ACC112 (cell line): ENCODE data around the gene ELOVL7.
"Not testable (repeated sequence)": the region's sequence is repeated elsewhere in the genome, so short reads cannot be mapped to it uniquely, and the experiment has no call there.

Source experiments
- H2AFZ ChIP-seq: fragments of 200-600 bp; sonication (generic); one replicate; pipeline ENCODE4 v1.6.0; 2017; ENCODE audit warnings: antibody characterized with exemption, low read length; ENCODE audit not compliant: unreplicated experiment
- H3K27ac ChIP-seq: fragments of 200-600 bp; sonication (generic); 2 replicates; pipeline ENCODE4 v1.5.1; 2014; ENCODE audit warnings: low read depth, mild to moderate bottlenecking, antibody characterized with exemption, low read length, moderate library complexity
- H3K27me3 ChIP-seq: fragments of 200-600 bp; sonication (generic); 2 replicates; pipeline ENCODE4 v1.6.1; 2014; ENCODE audit warnings: mild to moderate bottlenecking, antibody characterized with exemption, low read length, moderate library complexity, mixed read lengths; ENCODE audit not compliant: insufficient read depth
- H3K36me3 ChIP-seq: fragments of 200-600 bp; sonication (generic); 2 replicates; pipeline ENCODE4 v1.6.1; 2016; ENCODE audit warnings: mild to moderate bottlenecking, antibody characterized with exemption, low read length, moderate library complexity, mixed read lengths; ENCODE audit not compliant: insufficient read depth
- H3K4me1 ChIP-seq: fragments of 200-600 bp; sonication (generic); one replicate; pipeline ENCODE4 v1.6.1; 2016; ENCODE audit warnings: low read length, mixed read lengths; ENCODE audit not compliant: insufficient read depth, unreplicated experiment, control insufficient read depth
- H3K4me3 ChIP-seq: fragments of 200-600 bp; sonication (generic); 2 replicates; pipeline ENCODE4 v1.5.1; 2014; ENCODE audit warnings: mild to moderate bottlenecking, low read depth, low read length
- H3K79me2 ChIP-seq: fragments of 200-600 bp; sonication (generic); one replicate; pipeline ENCODE4 v1.6.0; 2016; ENCODE audit warnings: low read length; ENCODE audit not compliant: control insufficient read depth, unreplicated experiment, insufficient read depth

ELOVL7 gene

GRCh38 chr5:60797482-60798153 lies 46.5 kb downstream of the ELOVL7 start:
- no peak overlapping the region for H3K4me3 ChIP-seq
- H3K27ac ChIP-seq = no peak overlapping the region
- no peaks in the 10 kb centered on the region for H3K36me3 ChIP-seq
- peaks cover 27% of the 10 kb centered on the region for H3K27me3 ChIP-seq
- no peaks in the 10 kb centered on the region for H3K4me1 ChIP-seq
- no peaks in the 10 kb centered on the region for H3K79me2 ChIP-seq
- H2AFZ ChIP-seq = no peak overlapping the region

- not testable (repeated sequence) for H3K36me3 ChIP-seq, H2AFZ ChIP-seq, H3K4me3 ChIP-seq, H3K27ac ChIP-seq, H3K4me1 ChIP-seq, H3K79me2 ChIP-seq
- H3K27me3 ChIP-seq = peaks cover 27% of the 10 kb centered on the region
Measured at GRCh38 chr5:60795424-60795950, 48.6 kb downstream of the ELOVL7 start.

DNA sequence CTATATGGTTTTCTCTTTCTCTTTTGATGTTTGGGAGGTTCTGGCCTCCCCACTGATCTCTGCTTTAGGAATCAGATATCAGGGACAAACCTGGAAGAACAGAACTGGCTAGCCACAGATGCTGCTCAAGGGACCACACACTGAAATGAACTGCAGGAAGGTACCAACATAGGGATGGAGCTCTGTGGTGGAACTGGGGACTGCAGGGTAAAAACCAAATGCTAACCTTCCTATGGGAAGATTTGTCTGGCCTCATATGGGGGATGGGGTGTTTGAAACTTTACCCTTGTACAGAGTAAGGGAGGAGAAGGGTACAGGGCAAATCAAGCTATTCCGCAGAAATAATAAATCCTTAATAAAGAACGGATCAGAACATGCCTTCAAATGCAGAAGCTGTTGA lies 49.4 kb downstream of the ELOVL7 start:
- H3K27me3 ChIP-seq = peaks cover 27% of the 10 kb centered on the region
- H3K79me2 ChIP-seq = no peaks in the 10 kb centered on the region
- H3K27ac ChIP-seq = no peak overlapping the region
- H3K36me3 ChIP-seq = no peaks in the 10 kb centered on the region
- no peak overlapping the region for H2AFZ ChIP-seq
- H3K4me3 ChIP-seq = no peak overlapping the region
- no peaks in the 10 kb centered on the region for H3K4me1 ChIP-seq

DNA sequence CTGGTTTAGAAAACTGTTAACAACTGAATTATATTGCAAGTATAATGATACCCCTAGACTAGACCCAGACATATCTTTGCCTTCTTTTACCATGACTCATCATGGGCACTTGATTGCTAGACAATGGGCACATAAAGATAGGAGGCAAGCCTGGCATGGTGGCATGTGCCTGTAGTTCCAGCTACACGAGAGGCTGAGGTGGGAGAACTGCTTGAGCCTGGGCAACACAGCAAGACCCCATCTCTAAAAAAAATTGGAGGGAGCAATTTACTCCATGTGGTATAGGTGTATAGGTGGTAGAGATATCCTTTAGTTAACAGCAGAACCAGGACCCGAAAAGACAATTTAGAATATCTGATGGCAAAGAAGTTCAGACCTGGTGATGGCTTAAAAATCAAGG lies 51.6 kb downstream of the ELOVL7 start:
- Histone ChIP-seq H3K36me3 (no peaks in the 10 kb centered on the region), H3K27ac (no peak overlapping the region), H3K4me3 (no peak overlapping the region), H3K79me2 (no peaks in the 10 kb centered on the region), H3K4me1 (no peaks in the 10 kb centered on the region), H2AFZ (no peak overlapping the region), H3K27me3 (peaks cover 23% of the 10 kb centered on the region)

DNA sequence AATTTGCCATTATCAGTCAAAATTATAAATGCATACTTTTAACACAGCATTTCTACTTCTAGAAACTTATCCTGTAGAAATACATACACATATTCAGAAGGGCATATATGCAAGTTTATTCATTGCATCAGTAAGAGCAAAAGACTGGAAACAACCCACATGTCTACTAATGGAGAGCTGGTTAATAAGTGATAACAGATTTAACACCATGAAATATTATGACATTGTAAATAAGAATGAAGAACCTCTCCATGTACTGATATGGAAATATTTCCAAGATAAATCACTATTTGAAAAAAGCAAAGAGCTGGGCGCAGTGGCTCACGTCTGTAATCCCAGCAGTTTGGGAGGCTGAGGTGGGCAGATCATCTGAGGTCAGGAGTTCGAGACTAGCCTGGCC lies 54.5 kb downstream of the ELOVL7 start:
- Histone ChIP-seq H3K27me3 (peaks cover 18% of the 10 kb centered on the region), H3K4me3 (no peak overlapping the region), H2AFZ (no peak overlapping the region), H3K79me2 (no peaks in the 10 kb centered on the region), H3K4me1 (no peaks in the 10 kb centered on the region), H3K27ac (no peak overlapping the region), H3K36me3 (no peaks in the 10 kb centered on the region)

- H3K27me3 ChIP-seq = peaks cover 18% of the 10 kb centered on the region
- no peak overlapping the region for H3K4me3 ChIP-seq
- H2AFZ ChIP-seq = no peak overlapping the region
- no peak overlapping the region for H3K27ac ChIP-seq
- no peaks in the 10 kb centered on the region for H3K4me1 ChIP-seq
- H3K79me2 ChIP-seq = no peaks in the 10 kb centered on the region
- H3K36me3 ChIP-seq = no peaks in the 10 kb centered on the region
Measured at GRCh38 chr5:60788863-60789513, 55.1 kb downstream of the ELOVL7 start.

- Histone ChIP-seq H3K4me3 (no peak overlapping the region), H3K36me3 (no peaks in the 10 kb centered on the region), H3K27ac (peak overlapping the region; percentile 46; the same call in 1 of the 2 replicates), H3K4me1 (peaks cover 7% of the 10 kb centered on the region), H3K79me2 (no peaks in the 10 kb centered on the region), H3K27me3 (0 out of 2 replicates have a peak, but pooled peaks cover 3% of the 10 kb centered on the region), H2AFZ (no peak overlapping the region)
Measured at GRCh38 chr5:60779466-60779865, 64.6 kb downstream of the ELOVL7 start.

DNA sequence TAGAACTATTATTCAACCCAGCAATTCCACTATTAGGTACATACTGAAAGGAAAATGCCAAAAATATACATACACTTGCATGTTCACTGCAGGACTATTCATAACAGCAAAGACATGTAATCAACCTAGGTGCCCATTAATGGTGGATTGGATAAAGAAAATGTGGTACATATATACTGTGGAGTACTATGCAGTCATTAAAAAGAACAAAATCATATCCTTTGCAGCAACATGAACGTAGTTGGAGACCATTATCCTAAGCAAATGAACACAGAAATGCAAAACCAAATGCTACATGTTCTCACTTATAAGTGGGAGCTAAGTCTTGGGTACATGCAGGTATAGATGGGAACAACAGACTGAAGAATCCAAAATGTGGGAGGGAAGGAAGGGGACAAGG lies 67.7 kb downstream of the ELOVL7 start:
- Histone ChIP-seq H3K4me1 (peaks cover 7% of the 10 kb centered on the region), H3K4me3 (no peak overlapping the region), H3K79me2 (no peaks in the 10 kb centered on the region), H3K36me3 (no peaks in the 10 kb centered on the region), H2AFZ (no peak overlapping the region), H3K27me3 (0 out of 2 replicates have a peak, but pooled peaks cover 5% of the 10 kb centered on the region), H3K27ac (no peak overlapping the region)

DNA sequence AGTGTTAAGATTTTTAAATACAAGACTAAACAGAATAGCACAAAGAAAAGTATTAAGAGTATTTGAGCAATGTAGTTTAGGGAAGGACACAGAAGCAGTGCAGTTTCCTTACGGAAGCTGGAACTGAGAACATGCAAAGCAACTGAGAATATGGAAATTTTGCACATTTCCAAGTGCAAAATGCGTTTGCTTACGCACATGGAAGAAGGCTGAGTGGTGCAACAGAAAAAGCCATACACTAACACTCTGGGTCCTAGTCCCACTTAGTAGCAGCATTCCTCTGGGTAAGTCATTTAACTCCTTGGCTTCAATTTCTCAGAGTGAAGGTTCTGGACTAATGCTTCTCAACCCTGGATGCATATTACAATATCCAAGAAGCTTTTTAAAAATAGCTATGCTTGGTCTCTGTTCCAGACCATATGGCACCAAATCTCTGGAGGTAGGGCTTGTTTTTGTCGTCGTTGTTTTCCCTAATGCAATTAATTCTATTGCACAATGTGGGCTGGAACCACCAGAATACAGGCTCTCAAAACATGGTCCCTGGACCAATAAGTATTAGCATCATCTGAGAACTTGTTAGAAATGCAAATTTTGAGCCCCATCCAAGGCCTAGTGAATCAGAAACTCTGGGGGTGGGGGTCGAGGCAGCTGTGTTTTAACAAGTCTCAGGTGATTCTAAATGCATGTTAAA lies 78.9 kb downstream of the ELOVL7 start:
- peaks cover 6% of the 10 kb centered on the region for H3K4me1 ChIP-seq
- no peak overlapping the region for H3K27ac ChIP-seq
- no peak overlapping the region for H3K4me3 ChIP-seq
- H3K79me2 ChIP-seq = no peaks in the 10 kb centered on the region
- H3K27me3 ChIP-seq = no peaks in the 10 kb centered on the region
- H3K36me3 ChIP-seq = no peaks in the 10 kb centered on the region
- no peak overlapping the region for H2AFZ ChIP-seq

DNA sequence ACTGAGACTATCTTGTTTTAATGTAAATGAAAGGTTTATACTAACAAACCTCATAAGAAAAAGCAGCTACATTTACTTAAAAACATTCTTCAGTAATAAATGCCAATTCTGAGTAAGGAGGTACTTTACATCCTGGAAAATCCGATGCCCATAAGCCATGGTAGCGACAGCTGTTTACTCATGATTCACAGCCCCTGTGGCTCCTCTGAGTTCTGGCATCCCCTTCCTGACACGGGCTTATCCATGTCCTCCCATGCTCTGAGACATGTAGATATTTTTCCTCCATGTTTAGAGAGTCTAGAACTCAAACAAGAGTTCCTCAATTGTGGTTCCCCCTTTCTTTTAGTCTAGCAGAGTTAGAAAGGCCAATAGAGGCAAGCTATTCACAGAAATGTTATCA lies 81.0 kb downstream of the ELOVL7 start:
- no peaks in the 10 kb centered on the region for H3K36me3 ChIP-seq
- no peak overlapping the region for H3K4me3 ChIP-seq
- H3K4me1 ChIP-seq = peaks cover 6% of the 10 kb centered on the region
- no peak overlapping the region for H3K27ac ChIP-seq
- H2AFZ ChIP-seq = no peak overlapping the region
- H3K79me2 ChIP-seq = no peaks in the 10 kb centered on the region
- peaks cover 12% of the 10 kb centered on the region for H3K27me3 ChIP-seq
